ENCODE measurements around the gene ZNF366.

- no peak for TF ChIP-seq POLR2A (IDR thresholded peaks at IDR 0.05; ENCODE audit: low read depth, low read length)
- TF ChIP-seq TAF1 (IDR thresholded peaks at IDR 0.05; ENCODE audit: low read depth, low read length), result no peak
Observed at GRCh38 chr5:72439192-72439591, 68.0 kb downstream of the ZNF366 start.
